ENCODE data around the gene IL11. TPM values are rescaled to one million over a fixed set of nuclear protein-coding genes. Genes with fewer than 3 reads are reported as not detected.

The IL11 gene
- total RNA-seq, 2 experiments from 2014 or later = 0.18 TPM; not detected in 1

GRCh38 chr19:55320844-55321419 is 49.3 kb downstream of the IL11 start:
- POLR2A ChIA-PET = no interaction called here
- DNase-seq (no peak), ATAC-seq (no peak)
- Mint-ChIP-seq H3K27ac (no peak overlapping the region), H3K4me1 (ENCODE audit: low read depth) (no peaks in the 10 kb centered on the region), H3K9me3 (no peaks in the 10 kb centered on the region), H3K27me3 (peaks cover 5% of the 10 kb centered on the region), H3K36me3 (ENCODE audit: low read depth) (no peaks in the 10 kb centered on the region), H3K4me3 (no peak overlapping the region)
- intact Hi-C loops (cut with micrococcal nuclease) = no loop called here
- CTCF ChIA-PET = interaction anchor here (0.8 to 2.8 kb wide), 2 partner anchors 19 to 29 kb away, joined by 3 to 8 read pairs; no protein-coding TSS in a partner anchor
- no peak for TF ChIP-seq CTCF (IDR thresholded peaks at IDR 0.05)

- ChIA-PET CTCF (interaction anchor here (1.1 to 2.8 kb wide), 2 partner anchors 18 kb away, joined by 3 to 8 read pairs; no protein-coding TSS in a partner anchor), POLR2A (no interaction called here)
- no peak overlapping the region for H3K4me3 Mint-ChIP-seq
- no peak overlapping the region for H3K27ac Mint-ChIP-seq
- peaks cover 5% of the 10 kb centered on the region for H3K27me3 Mint-ChIP-seq
- no peak for DNase-seq
- H3K9me3 Mint-ChIP-seq = no peaks in the 10 kb centered on the region
- H3K4me1 Mint-ChIP-seq (ENCODE audit: low read depth) = no peaks in the 10 kb centered on the region
- no peak for ATAC-seq
- H3K36me3 Mint-ChIP-seq (ENCODE audit: low read depth) = no peaks in the 10 kb centered on the region
- intact Hi-C loops (cut with micrococcal nuclease) = no loop called here
- TF ChIP-seq CTCF (IDR thresholded peaks at IDR 0.05) = no peak
Observed at GRCh38 chr19:55319785-55320184, 50.5 kb downstream of the IL11 start.

GRCh38 chr19:55316646-55317045 is 53.6 kb downstream of the IL11 start:
- intact Hi-C loops (cut with micrococcal nuclease) = no loop called here
- Mint-ChIP-seq H3K4me1 (ENCODE audit: low read depth) (no peaks in the 10 kb centered on the region), H3K36me3 (ENCODE audit: low read depth) (no peaks in the 10 kb centered on the region), H3K9me3 (no peaks in the 10 kb centered on the region), H3K4me3 (no peak overlapping the region), H3K27ac (no peak overlapping the region), H3K27me3 (no peaks in the 10 kb centered on the region)
- DNase-seq (no peak), ATAC-seq (no peak)
- no peak for TF ChIP-seq CTCF (IDR thresholded peaks at IDR 0.05)
- ChIA-PET CTCF (interaction anchor here (1.9 kb wide), 1 partner anchor 15 kb away, joined by 10 read pairs; no protein-coding TSS in a partner anchor), POLR2A (no interaction called here)

GRCh38 chr19:55315956-55316525 is 54.2 kb downstream of the IL11 start:
- H3K4me1 Mint-ChIP-seq (ENCODE audit: low read depth) = no peaks in the 10 kb centered on the region
- ChIA-PET POLR2A (interaction anchor here (1.2 kb wide), 1 partner anchor 33 kb away, joined by 3 read pairs; no protein-coding TSS in a partner anchor), CTCF (no interaction called here)
- intact Hi-C loops (cut with micrococcal nuclease) = no loop called here
- H3K36me3 Mint-ChIP-seq (ENCODE audit: low read depth) = no peaks in the 10 kb centered on the region
- DNase-seq (no peak), ATAC-seq (no peak)
- no peaks in the 10 kb centered on the region for H3K27me3 Mint-ChIP-seq
- TF ChIP-seq CTCF (IDR thresholded peaks at IDR 0.05) = no peak
- H3K9me3 Mint-ChIP-seq = no peaks in the 10 kb centered on the region
- no peak overlapping the region for H3K4me3 Mint-ChIP-seq
- no peak overlapping the region for H3K27ac Mint-ChIP-seq

GRCh38 chr19:55314396-55314795 is 55.9 kb downstream of the IL11 start:
- Mint-ChIP-seq H3K27ac (no peak overlapping the region), H3K4me1 (ENCODE audit: low read depth) (no peaks in the 10 kb centered on the region), H3K4me3 (no peak overlapping the region), H3K27me3 (no peaks in the 10 kb centered on the region), H3K36me3 (ENCODE audit: low read depth) (no peaks in the 10 kb centered on the region), H3K9me3 (no peaks in the 10 kb centered on the region)
- no peak for TF ChIP-seq CTCF (IDR thresholded peaks at IDR 0.05)
- no peak for DNase-seq
- ATAC-seq = peak; percentile 24
- ChIA-PET POLR2A (interaction anchor here (1.4 kb wide), 1 partner anchor 13 kb away, joined by 4 read pairs; no protein-coding TSS in a partner anchor), CTCF (interaction anchor here (1.9 kb wide), 1 partner anchor 13 kb away, joined by 7 read pairs; no protein-coding TSS in a partner anchor)
- intact Hi-C loops (cut with micrococcal nuclease) = no loop called here
